HG03354 (cell line): ENCODE data around the gene BACH1.
A peak's percentile ranks its signal among the peaks of the same experiment; 100 is the strongest.
"Not testable (repeated sequence)": the region's sequence is repeated elsewhere in the genome, so short reads cannot be mapped to it uniquely, and the experiment has no call there.

Experiments used
- ATAC-seq: cut with Tn5 transposase; IDR thresholded peaks from one replicate; pipeline ENCODE4 v1.9.1; 2021; ENCODE audit warnings: mild to moderate bottlenecking; ENCODE audit not compliant: unreplicated experiment, poor library complexity, severe bottlenecking

The BACH1 gene

GRCh38 chr21:29298348-29299045 is at the start of gene BACH1:
TSS of gene BACH1 (plus strand) at chr21:29298922. CDS start at chr21:29321281, 22,359 bp downstream.
- ATAC-seq, result peak; percentile 51

DNA sequence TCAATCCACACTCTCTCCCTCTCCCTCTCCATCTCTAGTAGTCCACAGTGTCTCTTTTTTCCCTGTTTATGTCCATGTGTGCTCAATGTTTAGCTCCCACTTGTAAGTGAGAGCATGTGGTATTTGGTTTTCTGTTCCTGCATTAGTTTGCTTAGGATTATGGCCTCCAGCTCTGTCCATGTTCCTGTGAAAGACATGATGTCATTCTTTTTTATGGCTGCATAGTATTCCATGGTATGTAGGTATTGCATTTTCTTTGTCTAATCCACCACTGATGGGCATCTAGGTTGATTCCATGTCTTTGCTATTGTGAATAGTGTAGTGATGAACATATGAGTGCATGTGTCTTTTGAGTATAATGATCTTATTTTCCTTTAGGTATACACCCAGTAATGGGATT is 49.4 kb upstream of the BACH1 start:
- not testable (repeated sequence) for ATAC-seq

- no peak for ATAC-seq
These were observed 48.1 kb upstream of the BACH1 start for GRCh38 chr21:29250636-29251035.

DNA sequence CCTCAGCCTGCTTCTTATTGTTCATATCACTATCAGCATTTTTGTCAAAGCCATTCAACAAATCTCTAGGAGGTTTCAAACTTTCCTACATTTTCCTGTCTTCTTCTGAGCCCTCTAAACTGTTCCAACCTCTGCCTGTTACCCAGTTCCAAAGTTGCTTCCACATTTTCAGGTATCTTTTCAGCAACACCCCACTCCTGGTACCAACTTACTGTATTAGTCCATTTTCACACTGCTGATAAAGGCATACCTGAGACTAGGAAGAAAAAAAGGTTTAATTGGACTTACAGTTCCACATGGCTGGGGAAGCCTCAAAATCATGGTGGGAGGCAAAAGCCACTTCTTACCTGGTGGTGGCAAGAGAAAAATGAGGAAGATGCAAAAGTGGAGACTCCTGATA is 44.9 kb upstream of the BACH1 start:
- not testable (repeated sequence) for ATAC-seq

DNA sequence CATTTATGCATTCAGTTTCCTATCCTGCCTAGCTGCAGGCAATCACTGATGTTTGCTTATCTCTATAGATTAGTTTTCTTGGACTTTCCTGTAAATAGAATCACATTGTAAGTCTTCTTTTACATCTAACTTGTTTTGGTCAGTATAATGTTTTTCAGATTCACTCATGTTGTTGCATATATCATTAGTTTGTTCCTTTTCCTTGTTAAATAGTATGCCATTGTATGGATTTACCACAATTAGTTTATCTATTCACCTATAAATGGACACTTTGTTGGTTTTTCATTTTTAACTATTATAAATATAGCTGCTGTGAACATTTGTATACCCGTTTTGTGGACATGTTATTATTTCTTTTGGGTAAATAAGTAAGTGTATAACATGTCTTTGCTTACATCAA is 44.2 kb upstream of the BACH1 start:
- no peak for ATAC-seq

GRCh38 chr21:29256126-29256910 is 42.4 kb upstream of the BACH1 start:
- no peak for ATAC-seq

GRCh38 chr21:29257701-29258100 is 41.0 kb upstream of the BACH1 start:
- no peak for ATAC-seq

- ATAC-seq, result no peak
These were observed 39.9 kb upstream of the BACH1 start for GRCh38 chr21:29258626-29259338.

DNA sequence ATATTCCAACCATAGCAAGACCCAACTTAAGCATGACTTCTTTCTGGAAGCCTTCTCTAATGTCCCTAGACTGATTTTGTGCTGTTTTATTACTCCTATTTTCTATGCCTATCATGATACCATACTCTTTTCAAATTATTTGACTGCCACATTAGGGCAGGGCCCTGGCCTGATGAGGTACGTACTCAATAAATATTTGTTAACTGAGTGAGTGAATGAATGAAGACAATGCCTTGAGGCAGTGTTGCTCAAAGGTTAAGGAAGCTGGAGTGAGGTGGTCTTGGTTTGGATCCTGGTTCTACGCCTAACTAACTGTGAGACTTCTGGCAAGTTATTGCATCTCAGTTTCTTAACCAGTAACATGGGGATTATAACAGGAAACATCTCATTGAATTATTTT is 38.3 kb upstream of the BACH1 start:
- no peak for ATAC-seq

DNA sequence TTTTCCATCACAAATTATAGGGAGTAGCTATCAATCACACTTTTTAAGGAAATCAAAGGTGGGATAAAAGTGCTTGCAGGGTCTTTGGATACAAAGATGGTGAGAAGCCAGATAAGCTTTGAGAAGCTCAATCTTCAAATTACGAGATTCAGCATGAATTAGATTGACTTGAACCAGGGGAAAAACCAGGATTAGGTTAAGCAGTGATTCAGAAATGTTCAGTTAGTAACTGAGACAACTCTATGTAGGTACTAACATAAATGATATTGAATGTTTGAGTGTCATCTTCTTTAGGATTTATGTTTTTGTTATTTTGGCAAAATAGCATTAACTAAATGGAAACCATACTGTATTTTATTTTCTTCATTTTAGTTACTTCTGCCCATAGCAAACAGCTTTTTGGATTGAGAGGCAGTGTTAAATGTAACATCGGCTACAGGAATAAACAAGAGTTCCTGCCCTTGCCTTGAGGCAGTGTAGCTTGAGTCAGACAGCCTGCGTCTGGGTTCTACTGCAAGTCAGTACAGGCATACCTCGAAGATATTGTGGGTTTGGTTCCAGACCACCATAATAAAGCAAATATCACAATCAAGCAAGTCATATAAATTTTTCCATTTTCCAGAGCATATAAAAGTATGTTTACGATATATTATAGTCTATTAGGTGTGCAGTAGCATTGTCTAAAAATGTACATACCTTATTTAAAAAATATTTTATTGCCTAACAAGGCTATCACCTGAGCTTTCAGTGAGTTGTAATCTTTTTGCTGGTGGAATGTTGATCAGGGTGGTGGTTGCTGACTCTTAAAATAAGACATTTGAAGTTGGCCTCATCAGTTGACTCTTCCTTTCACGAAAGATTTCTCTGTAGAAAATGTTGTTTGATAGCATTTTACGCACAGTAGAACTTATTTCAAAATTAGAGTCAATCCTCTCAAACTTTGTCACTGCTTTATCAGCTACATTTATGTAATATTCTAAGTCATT is 36.9 kb upstream of the BACH1 start:
- no peak for ATAC-seq

DNA sequence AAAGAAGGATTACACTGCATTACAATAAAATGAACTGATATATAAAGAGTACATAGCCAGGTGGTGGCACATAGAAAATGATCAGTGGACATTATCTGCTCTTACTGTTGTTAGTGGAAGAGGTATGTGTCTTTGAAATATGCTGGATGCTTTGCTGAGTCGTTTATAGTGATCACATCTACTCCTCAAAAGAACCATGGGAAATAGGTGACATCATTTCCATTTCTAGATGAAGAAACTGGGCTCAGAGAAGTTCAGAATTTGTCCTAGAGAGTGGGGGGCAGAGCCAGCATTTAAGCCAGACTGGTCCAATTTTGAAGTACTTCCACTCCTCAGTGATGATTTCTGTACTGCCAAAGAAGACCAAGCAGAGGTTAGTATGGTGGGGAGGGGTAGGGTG is 34.0 kb upstream of the BACH1 start:
- no peak for ATAC-seq

DNA sequence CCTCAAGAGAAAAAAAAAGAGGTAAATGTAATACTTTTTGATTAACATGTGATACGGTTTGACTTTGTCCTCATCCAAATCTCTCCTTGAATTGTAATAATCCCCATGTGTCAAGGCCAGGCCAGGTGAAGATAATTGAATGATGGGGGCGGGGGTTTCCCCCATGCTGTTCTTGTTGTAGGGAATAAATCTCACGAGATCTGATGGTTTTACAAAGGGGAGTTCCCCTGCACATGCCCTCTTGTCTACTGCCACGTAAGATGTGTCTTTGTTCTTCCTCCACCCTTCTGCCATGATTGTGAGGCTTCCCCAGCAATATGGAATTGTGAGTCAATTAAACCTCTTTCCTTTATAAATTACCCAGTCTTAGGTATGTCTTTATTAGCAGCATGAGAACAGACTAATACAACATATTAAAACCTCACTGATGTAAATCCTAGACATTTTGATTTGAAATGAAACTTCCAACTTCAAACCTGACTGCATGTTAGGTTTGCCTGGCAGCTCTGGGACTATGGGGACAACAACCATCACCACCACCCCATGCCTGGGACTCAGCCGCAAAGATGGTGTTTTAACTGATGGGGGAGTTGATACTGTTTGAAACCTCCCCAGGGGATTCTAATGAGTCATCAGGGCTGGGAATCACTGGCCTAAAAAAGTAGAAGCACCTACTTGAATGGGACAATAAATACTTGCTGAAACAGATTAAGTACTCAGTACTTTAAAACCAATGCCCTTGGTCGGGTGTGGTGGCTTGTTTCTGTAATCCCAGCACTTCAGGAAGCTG is 32.8 kb upstream of the BACH1 start:
- ATAC-seq, result no peak

DNA sequence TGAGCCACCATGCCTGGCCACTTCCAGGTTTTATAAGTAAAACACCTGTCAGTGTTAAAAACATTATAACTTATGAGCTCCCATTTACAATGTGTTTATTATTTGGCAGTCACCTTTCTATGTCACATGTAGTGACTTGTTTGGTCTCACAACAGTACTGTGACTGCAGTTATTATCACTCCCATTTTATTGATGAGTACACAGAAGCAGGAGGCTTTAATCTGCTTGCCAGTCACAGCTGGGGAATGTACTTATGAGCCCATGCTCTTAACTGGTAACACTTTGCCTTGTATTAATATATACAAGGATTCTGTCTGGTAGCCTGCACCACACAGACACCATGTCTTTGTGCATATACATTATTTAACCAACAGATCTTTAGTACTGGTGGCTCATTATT is 31.1 kb upstream of the BACH1 start:
- ATAC-seq, result no peak

DNA sequence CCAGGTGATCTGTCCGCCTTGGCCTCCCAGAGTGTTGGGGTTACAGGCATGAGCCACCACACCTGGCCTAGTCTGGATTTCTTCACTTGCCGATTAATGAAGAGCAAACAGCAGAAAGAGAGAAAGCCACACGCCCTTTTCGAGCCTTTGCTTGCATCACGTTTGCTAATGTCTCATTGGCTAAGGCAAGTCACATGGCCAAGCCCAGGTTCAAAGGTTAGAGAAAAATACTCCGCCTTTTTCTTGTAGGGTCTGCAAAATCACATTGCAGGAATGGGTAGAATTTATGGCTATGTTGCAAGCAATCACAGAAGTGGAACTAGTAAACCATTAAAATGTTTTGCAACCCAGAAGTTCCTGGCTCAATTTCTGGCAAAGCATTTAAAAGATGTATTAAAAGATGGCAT is 26.8 kb upstream of the BACH1 start:
- ATAC-seq, result no peak

GRCh38 chr21:29277442-29277841 is 21.3 kb upstream of the BACH1 start:
- no peak for ATAC-seq

GRCh38 chr21:29279558-29279957 is 19.2 kb upstream of the BACH1 start:
- no peak for ATAC-seq

GRCh38 chr21:29281801-29282200 is 16.9 kb upstream of the BACH1 start:
- ATAC-seq, result not testable (repeated sequence)

DNA sequence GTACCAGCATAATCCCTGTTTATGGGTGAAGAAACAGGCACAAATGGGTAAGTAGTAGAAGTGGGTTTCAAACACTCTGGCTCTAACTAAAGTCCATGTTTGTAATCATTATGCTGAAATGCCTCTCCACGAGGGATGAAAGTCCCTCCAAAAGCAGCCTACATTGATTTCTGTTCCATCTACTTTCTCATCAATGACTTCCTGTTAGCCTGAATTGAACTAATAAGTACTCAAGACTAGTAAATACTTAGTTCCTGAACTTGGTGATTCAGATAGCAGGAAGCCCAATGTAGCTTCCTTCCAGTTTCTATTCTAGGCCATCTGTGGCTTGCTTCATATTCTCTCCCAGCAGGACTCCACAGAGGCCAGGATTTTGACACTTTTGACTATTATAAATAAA is 11.3 kb upstream of the BACH1 start:
- no peak for ATAC-seq

GRCh38 chr21:29288239-29288638 is 10.5 kb upstream of the BACH1 start:
- no peak for ATAC-seq
